DMS153 (cell line): ENCODE measurements around the gene IPO4.

Experiments used
- DNase-seq: peaks from one replicate; lab custom pipeline; 2025; lab: John Stamatoyannopoulos, UW

The IPO4 gene

GRCh38 chr14:24172261-24172860 is 16.3 kb downstream of the IPO4 start:
- DNase-seq = no peak

GRCh38 chr14:24171422-24172260 is 17.0 kb downstream of the IPO4 start, which contains the start of gene REC8:
REC8 (plus strand) TSS chr14:24172080; CDS start chr14:24172553, 473 bp downstream.
- peak; percentile 94 for DNase-seq

- DNase-seq = no peak
These were observed 21.0 kb downstream of the IPO4 start for GRCh38 chr14:24167469-24168114.

GRCh38 chr14:24165785-24166184 is 22.8 kb downstream of the IPO4 start:
- no peak for DNase-seq

GRCh38 chr14:24164518-24164991 is 24.1 kb downstream of the IPO4 start:
- no peak for DNase-seq

GRCh38 chr14:24162093-24162492 is 26.5 kb downstream of the IPO4 start:
- no peak for DNase-seq

- DNase-seq = peak; percentile 93
These were observed 27.5 kb downstream of the IPO4 start, which contains the start of gene IRF9 for GRCh38 chr14:24160850-24161804. IRF9 (plus strand) TSS chr14:24161265; CDS start chr14:24162145, 880 bp downstream.

GRCh38 chr14:24160499-24160849 is 28.1 kb downstream of the IPO4 start:
- no peak for DNase-seq

GRCh38 chr14:24159777-24160498 is 28.7 kb downstream of the IPO4 start:
- DNase-seq = no peak

GRCh38 chr14:24157331-24157730 is 31.3 kb downstream of the IPO4 start:
- no peak for DNase-seq

GRCh38 chr14:24156840-24157239 is 31.8 kb downstream of the IPO4 start:
- no peak for DNase-seq

GRCh38 chr14:24155100-24155499 is 33.5 kb downstream of the IPO4 start:
- DNase-seq = no peak

- no peak for DNase-seq
These were observed 37.1 kb downstream of the IPO4 start for GRCh38 chr14:24151404-24152080.

- no peak for DNase-seq
These were observed 37.6 kb downstream of the IPO4 start for GRCh38 chr14:24150993-24151392.

- no peak for DNase-seq
These were observed 38.0 kb downstream of the IPO4 start for GRCh38 chr14:24150567-24150966.

- no peak for DNase-seq
These were observed 38.6 kb downstream of the IPO4 start for GRCh38 chr14:24150061-24150460.

- no peak for DNase-seq
These were observed 39.2 kb downstream of the IPO4 start for GRCh38 chr14:24149302-24149969.

- no peak for DNase-seq
These were observed 40.7 kb downstream of the IPO4 start for GRCh38 chr14:24147761-24148428.
